Effector memory CD8-positive, alpha-beta T cell (primary cell): ENCODE results near the gene HUNK.
"Not testable (repeated sequence)": the region's sequence is repeated elsewhere in the genome, so short reads cannot be mapped to it uniquely, and the experiment has no call there.

Experiments
- ATAC-seq: fragments of 150-1000 bp; cut with Tn5 transposase; replicated peaks from 2 replicates; pipeline ENCODE4 v1.10.0; 2021; ENCODE audit warnings: mild to moderate bottlenecking, moderate library complexity
- DNase-seq, 3 experiments: peaks; one replicate each; pipeline ENCODE4 v3.0.0; 2021
- H3K27ac Mint-ChIP-seq, 2 donors: one replicate each; pipeline ENCODE4 v1.8.0; 2022; ENCODE audit warnings: mild to moderate bottlenecking in 2 of 2, mixed read lengths in 2 of 2, moderate library complexity in 2 of 2
- H3K27me3 Mint-ChIP-seq, 2 donors: one replicate each; pipeline ENCODE4 v1.8.0; 2022; ENCODE audit warnings: mixed read lengths in 2 of 2
- H3K36me3 Mint-ChIP-seq: one replicate; pipeline ENCODE4 v1.8.0; 2022; ENCODE audit warnings: mild to moderate bottlenecking, moderate library complexity, mixed read lengths; ENCODE audit not compliant: insufficient read depth
- H3K4me1 Mint-ChIP-seq, 2 donors: one replicate each; pipeline ENCODE4 v1.8.0; 2022; ENCODE audit warnings: low read depth in 2 of 2, mixed read lengths in 2 of 2
- H3K4me3 Mint-ChIP-seq, 2 donors: one replicate each; pipeline ENCODE4 v1.8.0; 2022; ENCODE audit warnings: mild to moderate bottlenecking in 2 of 2, mixed read lengths in 2 of 2, moderate library complexity in 2 of 2
- H3K9me3 Mint-ChIP-seq, 2 donors: one replicate each; pipeline ENCODE4 v1.8.0; 2022; ENCODE audit warnings: mixed read lengths in 2 of 2

The HUNK gene

GRCh38 chr21:31945546-31945945, 72.7 kb downstream of the HUNK start:
- ATAC-seq: no peak
- H3K4me3 Mint-ChIP-seq: no peak overlapping the region
- peaks cover 0 to 2% of the 10 kb centered on the region in 2 donors for H3K9me3 Mint-ChIP-seq
- H3K4me1 Mint-ChIP-seq: peaks cover 0 to 2% of the 10 kb centered on the region in 2 donors
- H3K27ac Mint-ChIP-seq: no peak overlapping the region
- H3K27me3 Mint-ChIP-seq: peaks cover 29 to 50% of the 10 kb centered on the region in 2 donors
- no peaks in the 10 kb centered on the region for H3K36me3 Mint-ChIP-seq
- no peak for DNase-seq

GRCh38 chr21:31946231-31946630, 73.4 kb downstream of the HUNK start:
- no peak for ATAC-seq
- no peak for DNase-seq
- Mint-ChIP-seq H3K27ac (no peak overlapping the region), H3K9me3 (peaks cover 0 to 2% of the 10 kb centered on the region in 2 donors), H3K36me3 (no peaks in the 10 kb centered on the region), H3K4me1 (peaks cover 0 to 2% of the 10 kb centered on the region in 2 donors), H3K4me3 (no peak overlapping the region), H3K27me3 (peaks cover 29 to 50% of the 10 kb centered on the region in 2 donors)

- not testable (repeated sequence) for H3K9me3 Mint-ChIP-seq, DNase-seq, H3K36me3 Mint-ChIP-seq, H3K4me1 Mint-ChIP-seq, ATAC-seq, H3K27ac Mint-ChIP-seq, H3K4me3 Mint-ChIP-seq
- H3K27me3 Mint-ChIP-seq: peaks cover 29 to 44% of the 10 kb centered on the region in 2 donors
These were observed 74.2 kb downstream of the HUNK start for GRCh38 chr21:31946876-31947550.

- Mint-ChIP-seq H3K27ac (no peak overlapping the region), H3K4me1 (peaks cover 0 to 2% of the 10 kb centered on the region in 2 donors), H3K9me3 (peaks cover 0 to 2% of the 10 kb centered on the region in 2 donors), H3K4me3 (no peak overlapping the region), H3K36me3 (no peaks in the 10 kb centered on the region), H3K27me3 (peaks cover 33 to 35% of the 10 kb centered on the region in 2 donors)
- DNase-seq: no peak
- no peak for ATAC-seq
These were observed 75.9 kb downstream of the HUNK start for GRCh38 chr21:31948676-31949075.

- H3K27me3 Mint-ChIP-seq: peaks cover 12 to 30% of the 10 kb centered on the region in 2 donors
These were observed 80.0 kb downstream of the HUNK start for GRCh38 chr21:31952828-31953227.

GRCh38 chr21:31957631-31958030, 84.8 kb downstream of the HUNK start:
- peaks cover 15 to 26% of the 10 kb centered on the region in 2 donors for H3K27me3 Mint-ChIP-seq
- no peak overlapping the region for H3K4me3 Mint-ChIP-seq
- no peaks in the 10 kb centered on the region for H3K4me1 Mint-ChIP-seq
- H3K9me3 Mint-ChIP-seq: no peaks in the 10 kb centered on the region
- no peak overlapping the region for H3K27ac Mint-ChIP-seq
- ATAC-seq (peak; percentile 39), DNase-seq (no peak)
- peaks cover 2% of the 10 kb centered on the region for H3K36me3 Mint-ChIP-seq

More at GRCh38 chr21:31952828-31953227, 80.0 kb downstream of the HUNK start:
- DNase-seq: no peak
- H3K4me3 Mint-ChIP-seq: no peak overlapping the region
- H3K4me1 Mint-ChIP-seq: no peaks in the 10 kb centered on the region
- no peaks in the 10 kb centered on the region for H3K36me3 Mint-ChIP-seq
- ATAC-seq: no peak
- H3K9me3 Mint-ChIP-seq: peaks cover 0 to 2% of the 10 kb centered on the region in 2 donors
- H3K27ac Mint-ChIP-seq: no peak overlapping the region

GRCh38 chr21:31959881-31960280, 87.1 kb downstream of the HUNK start:
- no peak overlapping the region for H3K4me3 Mint-ChIP-seq
- H3K9me3 Mint-ChIP-seq: no peaks in the 10 kb centered on the region
- H3K27ac Mint-ChIP-seq: no peak overlapping the region
- ATAC-seq: no peak
- H3K4me1 Mint-ChIP-seq: no peaks in the 10 kb centered on the region
- no peak for DNase-seq
- peaks cover 2% of the 10 kb centered on the region for H3K36me3 Mint-ChIP-seq
- peaks cover 26 to 31% of the 10 kb centered on the region in 2 donors for H3K27me3 Mint-ChIP-seq

GRCh38 chr21:31961027-31961426, 88.2 kb downstream of the HUNK start:
- H3K27ac Mint-ChIP-seq: no peak overlapping the region
- no peaks in the 10 kb centered on the region for H3K4me1 Mint-ChIP-seq
- ATAC-seq: no peak
- H3K4me3 Mint-ChIP-seq: no peak overlapping the region
- H3K9me3 Mint-ChIP-seq: no peaks in the 10 kb centered on the region
- peaks cover 2% of the 10 kb centered on the region for H3K36me3 Mint-ChIP-seq
- H3K27me3 Mint-ChIP-seq: peaks cover 26 to 31% of the 10 kb centered on the region in 2 donors
- DNase-seq: no peak

- Mint-ChIP-seq H3K4me1 (no peaks in the 10 kb centered on the region), H3K4me3 (no peak overlapping the region), H3K36me3 (peaks cover 2% of the 10 kb centered on the region), H3K9me3 (no peaks in the 10 kb centered on the region), H3K27ac (no peak overlapping the region), H3K27me3 (peaks cover 26% of the 10 kb centered on the region in 2 donors)
- DNase-seq: no peak
- no peak for ATAC-seq
These were observed 88.9 kb downstream of the HUNK start for GRCh38 chr21:31961704-31962103.

GRCh38 chr21:31964692-31965091, 91.9 kb downstream of the HUNK start:
- Mint-ChIP-seq H3K4me3 (no peak overlapping the region), H3K9me3 (no peaks in the 10 kb centered on the region), H3K4me1 (no peaks in the 10 kb centered on the region), H3K27me3 (peaks cover 15 to 20% of the 10 kb centered on the region in 2 donors), H3K27ac (no peak overlapping the region), H3K36me3 (no peaks in the 10 kb centered on the region)
- no peak for DNase-seq
- ATAC-seq: no peak

GRCh38 chr21:31967334-31967733, 94.5 kb downstream of the HUNK start:
- no peaks in the 10 kb centered on the region for H3K9me3 Mint-ChIP-seq
- peaks cover 8 to 19% of the 10 kb centered on the region in 2 donors for H3K27me3 Mint-ChIP-seq
- H3K27ac Mint-ChIP-seq: no peak overlapping the region
- H3K4me3 Mint-ChIP-seq: no peak overlapping the region
- DNase-seq: no peak
- no peaks in the 10 kb centered on the region for H3K36me3 Mint-ChIP-seq
- H3K4me1 Mint-ChIP-seq: no peaks in the 10 kb centered on the region
- ATAC-seq: no peak

- Mint-ChIP-seq H3K27me3 (peaks cover 6 to 19% of the 10 kb centered on the region in 2 donors), H3K36me3 (no peaks in the 10 kb centered on the region), H3K4me3 (no peak overlapping the region), H3K9me3 (peaks cover 0 to 8% of the 10 kb centered on the region in 2 donors), H3K4me1 (peaks cover 8 to 9% of the 10 kb centered on the region in 2 donors), H3K27ac (no peak overlapping the region)
- ATAC-seq (no peak), DNase-seq (no peak)
These were observed 99.8 kb downstream of the HUNK start for GRCh38 chr21:31972622-31973021.

- Mint-ChIP-seq H3K27ac (no peak overlapping the region), H3K27me3 (peaks cover 6 to 19% of the 10 kb centered on the region in 2 donors), H3K36me3 (no peaks in the 10 kb centered on the region), H3K4me1 (peaks cover 8 to 9% of the 10 kb centered on the region in 2 donors), H3K4me3 (no peak overlapping the region), H3K9me3 (peaks cover 0 to 8% of the 10 kb centered on the region in 2 donors)
- ATAC-seq (no peak), DNase-seq (no peak)
These were observed 100.7 kb downstream of the HUNK start for GRCh38 chr21:31973402-31973944.

- Mint-ChIP-seq H3K27ac (no peak overlapping the region), H3K27me3 (peaks cover 6 to 17% of the 10 kb centered on the region in 2 donors), H3K4me3 (peak overlapping the region in 1 of 2 donors; percentile 42), H3K9me3 (peaks cover 0 to 8% of the 10 kb centered on the region in 2 donors), H3K36me3 (no peaks in the 10 kb centered on the region), H3K4me1 (peaks cover 8 to 9% of the 10 kb centered on the region in 2 donors)
- ATAC-seq: peak; percentile 93
- DNase-seq: peak in 2 of 3 experiments; percentile 3 to 6
These were observed 101.7 kb downstream of the HUNK start for GRCh38 chr21:31974454-31974985.
